ENCODE results near the gene LAMA2. TPM values are rescaled to one million over a fixed set of nuclear protein-coding genes. Genes with fewer than 3 reads are reported as not detected.

Gene LAMA2
- total RNA-seq, 1 experiment from 2014 or later = 9.7 TPM

DNA sequence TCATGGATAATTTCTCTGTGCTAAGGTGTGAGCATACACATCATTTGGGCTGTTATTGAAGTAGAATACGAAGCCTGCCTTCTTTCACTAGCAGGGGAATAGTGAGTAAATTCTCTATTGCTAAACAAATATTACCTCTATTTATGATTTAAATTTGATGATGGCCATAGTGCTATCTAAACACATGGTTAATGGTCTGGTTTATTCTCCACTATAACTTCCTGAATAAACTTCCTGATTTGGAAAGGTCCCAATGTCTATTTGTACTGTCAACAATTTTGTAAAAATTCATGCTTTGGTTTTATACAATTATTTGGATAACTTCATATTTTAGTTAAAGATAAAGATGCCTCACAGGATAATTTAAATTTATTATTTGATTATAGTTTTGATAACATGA is 426.2 kb downstream of the LAMA2 start:
- no peak for DNase-seq (ENCODE audit: low spot score)

DNA sequence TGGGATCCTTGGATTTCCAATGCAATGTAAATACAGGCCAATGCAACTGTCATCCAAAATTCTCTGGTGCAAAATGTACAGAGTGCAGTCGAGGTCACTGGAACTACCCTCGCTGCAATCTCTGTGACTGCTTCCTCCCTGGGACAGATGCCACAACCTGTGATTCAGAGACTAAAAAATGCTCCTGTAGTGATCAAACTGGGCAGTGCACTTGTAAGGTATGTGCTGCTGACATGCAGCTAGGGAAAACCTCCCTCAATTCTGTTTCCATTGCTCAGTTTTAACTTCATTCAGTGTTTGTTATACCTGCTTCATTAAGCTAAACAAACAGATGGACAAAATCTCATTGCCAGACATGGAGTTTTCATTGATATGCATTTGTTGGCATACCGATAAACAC is 429.9 kb downstream of the LAMA2 start:
- DNase-seq (ENCODE audit: low spot score) = peak; percentile 8

DNA sequence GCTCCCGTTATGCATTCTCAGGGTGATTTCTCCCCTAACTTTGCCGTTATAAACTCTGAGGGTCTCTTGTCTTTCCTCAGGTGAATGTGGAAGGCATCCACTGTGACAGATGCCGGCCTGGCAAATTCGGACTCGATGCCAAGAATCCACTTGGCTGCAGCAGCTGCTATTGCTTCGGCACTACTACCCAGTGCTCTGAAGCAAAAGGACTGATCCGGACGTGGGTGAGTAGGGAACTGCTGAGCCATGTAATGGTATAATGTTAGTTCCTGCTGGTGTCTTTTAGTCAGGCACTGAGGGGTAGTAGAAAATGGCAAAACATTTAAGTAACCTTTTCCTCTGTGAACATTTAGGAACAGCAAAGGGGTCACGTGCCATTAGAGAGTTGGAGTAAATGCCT is 431.6 kb downstream of the LAMA2 start:
- no peak for DNase-seq (ENCODE audit: low spot score)

GRCh38 chr6:129317931-129318820 is 435.2 kb downstream of the LAMA2 start:
- DNase-seq (ENCODE audit: low spot score) = peak; percentile 89

DNA sequence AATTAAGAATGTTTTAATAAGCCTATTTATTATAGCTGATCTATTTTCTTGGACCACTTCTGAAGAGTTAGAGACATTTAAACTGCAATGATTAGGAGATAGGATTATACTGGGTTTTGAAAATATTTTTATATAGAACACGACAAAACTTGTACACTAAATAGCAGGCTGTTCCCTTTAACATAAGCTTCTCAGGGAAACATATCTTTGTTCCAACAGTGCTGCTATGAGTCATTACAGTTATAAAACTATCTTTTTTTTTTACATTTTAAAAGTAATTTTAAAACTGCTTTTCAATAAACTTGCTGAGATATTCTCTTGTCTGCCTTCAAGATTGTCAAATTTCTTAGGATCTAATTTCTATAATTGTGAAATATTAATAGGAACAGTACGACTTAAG is 438.0 kb downstream of the LAMA2 start:
- no peak for DNase-seq (ENCODE audit: low spot score)

GRCh38 chr6:129321303-129321702 is 438.4 kb downstream of the LAMA2 start:
- DNase-seq (ENCODE audit: low spot score) = no peak

GRCh38 chr6:129324345-129324744 is 441.4 kb downstream of the LAMA2 start:
- no peak for DNase-seq (ENCODE audit: low spot score)

- no peak for DNase-seq (ENCODE audit: low spot score)
Observed at GRCh38 chr6:129329678-129330077, 446.7 kb downstream of the LAMA2 start.

DNA sequence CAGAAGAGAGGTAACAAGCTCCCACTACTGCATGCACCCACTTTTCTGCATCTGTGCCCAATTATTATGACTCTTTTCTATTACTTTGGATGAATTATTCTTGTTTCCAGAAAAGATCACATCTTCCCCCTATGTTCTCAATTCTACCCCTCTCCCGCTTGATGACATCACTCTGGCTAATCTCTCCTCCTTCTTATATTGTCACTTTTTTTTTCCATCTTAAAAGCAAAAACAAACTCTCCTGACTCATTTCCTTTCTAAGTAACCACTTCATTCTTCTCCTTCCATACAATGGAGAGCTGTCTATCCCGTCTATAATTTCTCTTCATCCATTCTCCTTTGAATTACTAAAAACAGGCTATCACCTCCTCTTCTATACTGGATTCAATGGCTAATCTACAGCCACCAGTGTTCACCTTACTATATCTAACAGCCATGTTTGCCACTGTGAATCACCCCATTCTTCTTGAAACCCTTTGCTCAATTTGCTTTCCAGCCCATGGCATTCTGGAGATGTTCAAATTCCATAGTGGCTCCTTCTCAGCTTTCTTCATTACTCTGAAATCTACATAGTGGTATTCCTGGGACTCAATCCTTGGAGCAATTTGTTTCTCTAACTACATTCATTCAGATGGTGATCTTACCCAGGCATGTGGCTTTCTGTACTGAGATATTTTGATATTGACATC is 448.7 kb downstream of the LAMA2 start:
- DNase-seq (ENCODE audit: low spot score) = peak; percentile 12

- no peak for DNase-seq (ENCODE audit: low spot score)
Observed at GRCh38 chr6:129335792-129336191, 452.9 kb downstream of the LAMA2 start.

DNA sequence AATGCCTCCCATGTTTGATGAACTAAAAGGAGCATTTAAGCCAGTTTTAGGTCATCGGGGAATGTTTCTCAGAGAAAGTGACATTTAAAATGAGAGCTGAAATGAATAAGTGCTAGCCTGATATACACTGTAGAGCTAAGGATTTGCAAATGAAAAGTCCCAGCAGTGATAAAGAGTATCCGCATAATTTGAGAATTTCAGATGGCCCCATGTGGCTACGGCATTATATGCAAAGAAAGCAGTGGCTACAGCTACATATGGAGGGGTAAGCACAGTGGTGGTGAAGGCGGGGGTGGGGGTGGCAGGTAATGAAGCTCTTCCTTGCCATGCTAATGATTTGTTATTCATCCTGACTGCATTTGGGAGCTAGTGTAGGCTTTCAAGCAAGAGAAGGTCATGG is 455.7 kb downstream of the LAMA2 start:
- DNase-seq (ENCODE audit: low spot score) = no peak

GRCh38 chr6:129340983-129341382 is 458.0 kb downstream of the LAMA2 start:
- DNase-seq (ENCODE audit: low spot score) = peak; percentile 52

GRCh38 chr6:129342243-129342642 is 459.3 kb downstream of the LAMA2 start:
- no peak for DNase-seq (ENCODE audit: low spot score)

DNA sequence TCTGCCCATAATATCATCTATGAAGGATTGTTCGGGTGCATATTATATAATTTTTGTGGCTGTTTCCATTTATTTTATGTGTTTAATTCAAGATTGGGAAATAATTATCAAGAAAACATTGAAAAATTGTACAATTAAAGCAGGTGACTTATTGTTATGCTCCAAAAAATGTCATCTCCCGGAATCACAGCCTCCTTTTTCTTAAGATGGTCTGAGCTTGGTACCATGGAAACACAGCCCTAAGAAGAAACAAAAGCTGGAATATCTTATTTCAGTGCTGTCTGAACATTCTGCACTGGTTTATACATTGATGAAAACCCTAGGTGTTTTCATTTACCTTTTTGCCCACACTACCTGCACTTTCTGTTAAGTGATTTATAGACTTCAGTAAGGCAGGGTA is 459.9 kb downstream of the LAMA2 start:
- DNase-seq (ENCODE audit: low spot score) = no peak

GRCh38 chr6:129344379-129344778 is 461.4 kb downstream of the LAMA2 start:
- no peak for DNase-seq (ENCODE audit: low spot score)

DNA sequence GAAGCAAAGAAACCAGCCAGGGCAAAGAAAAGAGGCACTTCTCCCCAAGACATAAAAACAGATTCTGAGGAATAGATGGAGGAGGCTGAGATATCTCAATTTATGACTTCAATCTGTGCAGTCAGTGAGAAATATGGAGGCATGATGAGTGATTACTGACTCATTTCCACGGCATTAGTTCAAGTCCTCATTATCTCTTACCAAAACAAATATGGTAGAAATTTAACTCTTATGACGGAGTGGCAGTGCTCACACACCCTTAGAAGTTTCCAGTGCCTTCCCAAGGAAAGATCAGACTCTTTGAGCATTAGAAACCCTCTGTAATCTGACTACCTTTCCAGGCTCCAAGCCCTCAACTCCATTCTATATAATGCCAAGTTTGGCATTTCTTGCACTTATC is 463.0 kb downstream of the LAMA2 start:
- DNase-seq (ENCODE audit: low spot score) = no peak

DNA sequence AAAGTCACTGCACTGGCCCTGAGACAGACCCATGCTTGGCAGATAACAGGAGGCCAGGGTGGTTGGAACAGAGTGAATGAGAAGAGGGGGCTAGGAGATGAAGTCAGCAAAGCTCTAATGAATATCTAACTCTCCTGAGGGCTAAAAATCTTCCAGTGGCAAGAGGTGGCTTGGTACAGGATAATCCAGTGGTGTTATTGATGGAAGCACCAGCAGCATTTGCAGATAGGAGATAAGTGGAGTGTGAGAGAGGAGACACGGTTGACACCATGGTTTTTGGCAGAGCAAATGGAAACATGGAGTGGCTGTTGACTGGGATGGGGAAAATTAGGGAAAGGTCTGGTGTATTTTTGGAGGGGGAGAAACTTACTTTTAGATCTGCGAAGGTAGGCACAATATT is 464.0 kb downstream of the LAMA2 start:
- DNase-seq (ENCODE audit: low spot score) = no peak

- DNase-seq (ENCODE audit: low spot score) = no peak
Observed at GRCh38 chr6:129350278-129350677, 467.3 kb downstream of the LAMA2 start.

DNA sequence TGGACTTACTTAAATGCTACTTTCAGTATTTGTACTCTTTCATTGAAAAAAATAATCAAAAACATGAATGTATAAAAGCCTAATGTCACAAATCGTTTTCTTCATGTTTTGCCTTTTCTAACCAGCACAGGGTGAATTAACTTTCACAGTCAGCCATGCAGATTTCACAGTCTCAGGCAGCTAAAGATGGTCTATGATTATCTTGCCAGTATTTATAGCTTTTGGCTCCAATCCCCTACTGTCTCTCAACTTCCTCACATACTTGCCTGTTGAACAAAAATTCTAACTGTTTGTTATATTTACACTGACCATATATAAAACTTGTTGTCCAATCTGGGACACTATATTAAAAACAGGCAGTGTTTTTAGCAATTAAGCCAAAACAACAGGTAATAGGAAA is 468.9 kb downstream of the LAMA2 start:
- DNase-seq (ENCODE audit: low spot score) = no peak

DNA sequence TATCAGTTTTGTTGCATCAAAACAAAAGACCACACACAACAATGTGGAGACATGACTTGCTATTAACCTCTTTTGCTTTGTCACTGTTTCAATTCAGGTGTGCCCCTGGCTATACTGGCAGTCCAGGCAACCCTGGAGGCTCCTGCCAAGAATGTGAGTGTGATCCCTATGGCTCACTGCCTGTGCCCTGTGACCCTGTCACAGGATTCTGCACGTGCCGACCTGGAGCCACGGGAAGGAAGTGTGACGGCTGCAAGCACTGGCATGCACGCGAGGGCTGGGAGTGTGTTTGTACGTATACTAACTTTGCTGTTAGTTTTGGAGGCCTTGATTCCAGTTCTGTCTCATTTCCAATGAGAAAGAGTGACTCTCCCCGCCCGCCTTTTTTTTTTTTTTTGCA is 470.1 kb downstream of the LAMA2 start:
- no peak for DNase-seq (ENCODE audit: low spot score)

- no peak for DNase-seq (ENCODE audit: low spot score)
Observed at GRCh38 chr6:129356129-129356528, 473.2 kb downstream of the LAMA2 start.

DNA sequence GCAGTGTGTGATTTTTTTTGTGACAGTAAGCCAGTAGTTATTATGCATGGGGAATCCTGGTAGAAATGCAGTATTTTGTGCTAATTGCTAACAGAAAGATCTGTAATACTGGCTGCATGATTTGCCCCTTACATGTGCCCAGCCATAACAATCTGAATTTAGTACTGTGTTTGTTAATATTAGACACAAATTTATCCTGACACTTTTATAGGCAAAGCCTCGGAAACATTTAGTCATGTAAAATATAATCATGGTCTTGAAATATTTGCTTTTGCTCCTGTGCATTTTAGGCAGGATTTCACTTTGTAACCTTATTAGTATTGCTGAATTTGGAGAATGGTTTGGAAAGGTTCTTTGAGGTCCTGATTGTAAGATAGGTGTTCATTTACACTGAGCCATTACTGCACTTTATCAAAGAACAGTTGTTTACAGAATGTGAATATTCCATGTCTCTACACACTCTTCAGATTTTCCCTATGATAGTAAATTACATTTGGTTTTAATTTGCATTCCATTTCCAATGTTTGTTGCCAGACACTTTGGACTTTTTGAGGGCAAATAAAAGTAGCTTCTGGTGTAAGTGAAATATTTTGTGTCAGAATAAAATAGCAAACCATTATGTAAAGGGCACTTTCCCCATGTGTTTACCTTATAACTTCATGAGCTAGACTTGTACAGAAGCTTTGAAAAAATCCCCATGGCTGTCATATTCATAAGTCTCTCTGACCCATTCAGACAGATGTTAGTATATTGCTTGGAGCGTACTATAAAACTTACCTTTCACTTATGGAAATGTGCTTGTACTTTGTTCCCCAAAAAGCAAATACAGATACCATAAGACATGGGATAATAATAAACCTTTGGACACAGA is 477.1 kb downstream of the LAMA2 start:
- DNase-seq (ENCODE audit: low spot score) = no peak

- no peak for DNase-seq (ENCODE audit: low spot score)
Observed at GRCh38 chr6:129360682-129360955, 477.7 kb downstream of the LAMA2 start.

All from H4 (cell line).